Measurements from ENCODE around the gene TMC4.

DNA sequence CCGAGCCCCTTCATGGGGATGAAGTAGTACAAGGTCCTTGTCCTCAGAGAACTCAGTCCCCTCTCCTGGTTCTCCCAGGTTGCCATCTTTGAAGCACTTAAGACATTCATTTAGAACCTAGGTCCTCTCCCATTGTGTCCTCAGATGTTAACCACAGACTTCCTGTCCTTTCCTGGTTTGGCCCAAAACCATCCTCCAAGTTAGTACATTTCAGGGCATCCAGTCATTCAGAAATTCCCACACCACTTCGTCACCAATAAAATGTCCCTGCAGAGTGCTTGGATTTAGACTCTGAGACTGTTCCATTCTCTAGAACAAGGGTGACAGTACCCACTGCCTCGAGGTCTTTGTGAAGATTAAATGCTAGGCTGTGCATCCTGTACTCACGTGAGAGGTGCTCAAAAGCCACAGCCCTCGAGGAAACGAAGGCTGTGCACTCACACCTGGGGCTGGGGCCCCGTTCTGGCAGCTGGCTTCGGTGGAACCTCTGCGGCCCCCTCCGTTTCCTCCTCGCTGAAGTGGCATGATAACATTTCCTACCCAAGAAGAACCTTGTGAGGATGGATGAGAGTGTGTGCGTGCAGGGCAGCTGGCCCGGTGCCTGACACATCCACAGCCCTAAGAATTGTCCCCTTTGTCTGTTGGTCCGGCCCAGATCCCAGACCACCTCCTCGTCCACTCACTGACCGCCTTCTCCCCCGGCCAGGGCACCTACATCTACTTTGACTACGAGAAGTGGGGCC, 18.2 kb downstream of the TMC4 start:
- TF ChIP-seq, protein P1, sequence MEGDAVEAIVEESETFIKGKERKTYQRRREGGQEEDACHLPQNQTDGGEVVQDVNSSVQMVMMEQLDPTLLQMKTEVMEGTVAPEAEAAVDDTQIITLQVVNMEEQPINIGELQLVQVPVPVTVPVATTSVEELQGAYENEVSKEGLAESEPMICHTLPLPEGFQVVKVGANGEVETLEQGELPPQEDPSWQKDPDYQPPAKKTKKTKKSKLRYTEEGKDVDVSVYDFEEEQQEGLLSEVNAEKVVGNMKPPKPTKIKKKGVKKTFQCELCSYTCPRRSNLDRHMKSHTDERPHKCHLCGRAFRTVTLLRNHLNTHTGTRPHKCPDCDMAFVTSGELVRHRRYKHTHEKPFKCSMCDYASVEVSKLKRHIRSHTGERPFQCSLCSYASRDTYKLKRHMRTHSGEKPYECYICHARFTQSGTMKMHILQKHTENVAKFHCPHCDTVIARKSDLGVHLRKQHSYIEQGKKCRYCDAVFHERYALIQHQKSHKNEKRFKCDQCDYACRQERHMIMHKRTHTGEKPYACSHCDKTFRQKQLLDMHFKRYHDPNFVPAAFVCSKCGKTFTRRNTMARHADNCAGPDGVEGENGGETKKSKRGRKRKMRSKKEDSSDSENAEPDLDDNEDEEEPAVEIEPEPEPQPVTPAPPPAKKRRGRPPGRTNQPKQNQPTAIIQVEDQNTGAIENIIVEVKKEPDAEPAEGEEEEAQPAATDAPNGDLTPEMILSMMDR (IDR thresholded peaks at IDR 0.05), result no peak
- TF ChIP-seq POLR2A (IDR thresholded peaks at IDR 0.05), result no peak

Measured in testis (tissue), 2 donors.